Ovary (tissue), 9 donors: Measurements from ENCODE around the gene BTBD18. TPM values are rescaled to one million over a fixed set of nuclear protein-coding genes. Genes with fewer than 3 reads are reported as not detected.

Experiments
- DNase-seq, 5 donors: peaks; one replicate each; pipeline ENCODE4 v3.0.0-alpha.2; 2019 to 2020
- H3K27ac ChIP-seq, 2 donors: fragments of 200-600 bp; one replicate each; pipeline versions ENCODE4 v1.5.1 to v1.8.0; 2019 to 2022
- H3K27me3 ChIP-seq: fragments of 200-600 bp; one replicate; pipeline ENCODE4 v1.8.0; 2022
- H3K36me3 ChIP-seq: fragments of 200-600 bp; sonication (generic); one replicate; pipeline ENCODE4 v1.5.1; 2019
- H3K4me1 ChIP-seq: one replicate; pipeline ENCODE4 v1.8.1; 2013; ENCODE audit warnings: mild to moderate bottlenecking, moderate library complexity; ENCODE audit not compliant: insufficient read depth
- H3K4me3 ChIP-seq: fragments of 200-600 bp; sonication (generic); one replicate; pipeline ENCODE4 v1.5.1; 2017
- H3K9me3 ChIP-seq, 2 donors: fragments of 200-600 bp in 1 of 2; sonication (generic) in 1 of 2; one replicate each; pipeline versions ENCODE4 v1.5.1 to v1.8.1; 2013 to 2019; ENCODE audit warnings: mild to moderate bottlenecking in 1 of 2, moderate library complexity in 1 of 2
- CTCF ChIP-seq, 3 donors: fragments of 450-650 bp in 2 of 3; fragments of 200-600 bp in 1 of 3; IDR thresholded peaks; one replicate each; pipeline versions ENCODE4 v1.5.1 to v1.8.0; 2016 to 2022; ENCODE audit warnings: antibody characterized with exemption in 3 of 3, mild to moderate bottlenecking in 1 of 3
- EP300 ChIP-seq: sonication (generic); formaldehyde crosslinking; IDR thresholded peaks from one replicate; pipeline ENCODE4 v1.6.1; 2017; ENCODE audit warnings: antibody characterized with exemption
- POLR2A ChIP-seq: fragments of 450-650 bp; IDR thresholded peaks from one replicate; pipeline ENCODE4 v1.6.1; 2017; ENCODE audit warnings: antibody characterized with exemption, mild to moderate bottlenecking, moderate library complexity
- WGBS, 3 donors: extraction: QIAGEN DNeasy Blood & Tissue Kit in 1 of 3; methylation state at CpG; one replicate each; pipeline versions ENCODE4 v1.1.5 to v1.1.7; 2013 to 2017; 5-methylcytosine and 5-hydroxymethylcytosine counted together
- intact Hi-C, 4 donors: fragments of 100-400 bp; cut with DNase I; formaldehyde crosslinking; loops; one replicate each; pipeline versions ENCODE4 v1.11.0 to v1.15.1; 2022 to 2023
- polyA plus RNA-seq, 2 donors: library from polyadenylated mRNA; stranded (reverse); fragments of 200-250 nt in 1 of 2; fragments of 350-450 nt in 1 of 2; fragmentation: Illumina TruSeq in 1 of 2; extraction: RNeasy Lipid Tissue Mini Kit (QIAGEN cat#74804) in 1 of 2; gene quantifications; one replicate each; pipeline ENCODE4 v1.2.3, GENCODE V29; 2013 to 2014
- total RNA-seq, 7 donors: library from RNA; depleted of rRNA in 2 of 7; stranded (reverse); fragments of >200 nt in 2 of 7; fragmentation: NEBNext Ultra II Directional in 3 of 7; extraction: Animal tissue kit (Norgen Biotek cat#: 25700) in 3 of 7; gene quantifications; one replicate each; pipeline versions ENCODE4 v1.1.0 to v1.2.4, GENCODE V29; 2016 to 2023
- donor health status: DM: no; HTN: no; CAD: no; lungs with moderate emphysema.
- donor health status: DM: no; HTN: no; CAD: no.
- donor health status: Bipolar disorder and iron deficiency.
- donor health status: DM: yes; HTN: yes; CAD: no.
- donor health status: DM: no; HTN: no; CAD: no.
- donor health status: DM: yes; HTN: yes; CAD: no.

Gene BTBD18
- total and polyA plus RNA-seq, 9 donors = 0.02 TPM; not detected in 8

- no peak for TF ChIP-seq CTCF (IDR thresholded peaks at IDR 0.05)
- no peak for TF ChIP-seq EP300
- TF ChIP-seq POLR2A = no peak
- H3K4me3 ChIP-seq = no peak overlapping the region
- peaks cover 3% of the 10 kb centered on the region for H3K4me1 ChIP-seq
Measured at GRCh38 chr11:57798905-57799559, 47.4 kb upstream of the BTBD18 start.

GRCh38 chr11:57793351-57794115 lies 41.9 kb upstream of the BTBD18 start:
- H3K4me3 ChIP-seq = no peak overlapping the region
- no peak for DNase-seq
- TF ChIP-seq POLR2A = no peak
- TF ChIP-seq EP300 = no peak
- no peak for TF ChIP-seq CTCF (IDR thresholded peaks at IDR 0.05)
- H3K36me3 ChIP-seq = no peaks in the 10 kb centered on the region
- no peaks in the 10 kb centered on the region for H3K9me3 ChIP-seq
- H3K4me1 ChIP-seq = peaks cover 2% of the 10 kb centered on the region
- H3K27me3 ChIP-seq = no peaks in the 10 kb centered on the region
- WGBS, 3 donors = 36 to 45% (median 44%) methylated on average over 8 of the region's 8 CpGs
- intact Hi-C loops = loop anchor here in 1 of 4 donors (10.0 kb wide), 1 partner anchor 49 kb away; the partner anchor contains the start of gene SELENOH
- no peak overlapping the region for H3K27ac ChIP-seq

More at GRCh38 chr11:57798905-57799559, 47.4 kb upstream of the BTBD18 start:
- peak overlapping the region in 1 of 2 donors; percentile 32 for H3K27ac ChIP-seq
- no peaks in the 10 kb centered on the region for H3K9me3 ChIP-seq
- 4 to 13% (median 10%) methylated on average over 1 of the region's 1 CpG for WGBS, 3 donors
- H3K36me3 ChIP-seq = no peaks in the 10 kb centered on the region
- DNase-seq = peak in 2 of 5 donors; percentile 45 to 47
- no peaks in the 10 kb centered on the region for H3K27me3 ChIP-seq
- intact Hi-C loops = loop anchor here in 1 of 4 donors (10.0 kb wide), 1 partner anchor 54 kb away; the partner anchor contains the start of gene SELENOH

GRCh38 chr11:57792870-57793269 lies 41.3 kb upstream of the BTBD18 start:
- TF ChIP-seq EP300 (no peak), POLR2A (no peak), CTCF (IDR thresholded peaks at IDR 0.05) (no peak)
- Histone ChIP-seq H3K4me3 (no peak overlapping the region), H3K27me3 (no peaks in the 10 kb centered on the region), H3K9me3 (no peaks in the 10 kb centered on the region), H3K36me3 (no peaks in the 10 kb centered on the region), H3K27ac (no peak overlapping the region), H3K4me1 (no peaks in the 10 kb centered on the region)
- no peak for DNase-seq
- intact Hi-C loops = loop anchor here in 1 of 4 donors (10.0 kb wide), 1 partner anchor 48 kb away; the partner anchor contains the start of gene SELENOH

DNA sequence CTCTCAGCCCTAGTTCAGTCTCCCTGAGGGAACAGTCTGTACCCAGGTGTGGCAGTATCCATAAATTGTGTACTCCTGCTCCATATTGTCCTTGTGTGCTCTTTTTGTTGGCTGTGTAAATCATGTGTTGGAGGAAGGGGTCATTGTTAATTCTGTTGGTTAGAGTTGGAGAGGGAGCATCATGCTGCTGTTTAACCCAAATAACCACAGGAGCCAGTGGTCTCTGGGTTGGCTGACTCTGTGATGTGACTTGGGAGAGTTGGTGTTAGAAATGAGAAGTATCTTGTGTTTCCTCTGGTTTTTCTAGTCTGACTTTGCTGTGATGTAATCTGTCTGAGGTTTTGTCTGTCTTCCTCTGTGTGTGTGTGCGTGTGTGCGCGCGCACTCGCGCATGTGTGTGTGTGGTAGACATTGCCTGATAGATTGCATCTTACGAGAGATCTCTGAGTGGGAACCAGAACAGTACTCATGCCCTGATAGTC lies 40.5 kb upstream of the BTBD18 start:
- Histone ChIP-seq H3K9me3 (no peaks in the 10 kb centered on the region), H3K36me3 (no peaks in the 10 kb centered on the region), H3K27ac (no peak overlapping the region), H3K4me3 (no peak overlapping the region), H3K4me1 (peaks cover 5% of the 10 kb centered on the region), H3K27me3 (no peaks in the 10 kb centered on the region)
- WGBS, 3 donors = 91 to 99% (median 92%) methylated on average over 7 of the region's 7 CpGs
- intact Hi-C loops = loop anchor here in 1 of 4 donors (10.0 kb wide), 1 partner anchor 47 kb away; the partner anchor contains the start of gene SELENOH
- DNase-seq = no peak
- no peak for TF ChIP-seq CTCF (IDR thresholded peaks at IDR 0.05)
